KG1 (cell line): ENCODE results near the gene OR51V1.

ENCODE experiments used
- DNase-seq: peaks from one replicate; lab custom pipeline; 2025; lab: John Stamatoyannopoulos, UW

The OR51V1 gene

GRCh38 chr11:5230266-5230665, 29.8 kb upstream of the OR51V1 start:
- DNase-seq = no peak

- no peak for DNase-seq
Measured at GRCh38 chr11:5229796-5230195, 29.3 kb upstream of the OR51V1 start.

GRCh38 chr11:5229356-5229755, 28.9 kb upstream of the OR51V1 start:
- no peak for DNase-seq

- DNase-seq = no peak
Measured at GRCh38 chr11:5228124-5228523, 27.6 kb upstream of the OR51V1 start.

GRCh38 chr11:5227681-5228080, 27.2 kb upstream of the OR51V1 start:
- DNase-seq = no peak

GRCh38 chr11:5226732-5227310, 26.3 kb upstream of the OR51V1 start, which contains the start of gene HBB:
Gene HBB, minus strand, starts transcription at chr11:5227071. Its CDS starts 50 bp downstream, at chr11:5227021.
- no peak for DNase-seq

GRCh38 chr11:5225480-5225871, 25.0 kb upstream of the OR51V1 start:
- DNase-seq = no peak

GRCh38 chr11:5224538-5225479, 24.3 kb upstream of the OR51V1 start:
- no peak for DNase-seq

- no peak for DNase-seq
Measured at GRCh38 chr11:5223686-5224085, 23.2 kb upstream of the OR51V1 start.

GRCh38 chr11:5223146-5223545, 22.7 kb upstream of the OR51V1 start:
- no peak for DNase-seq

- DNase-seq = no peak
Measured at GRCh38 chr11:5210376-5210885, 9.9 kb upstream of the OR51V1 start.

- DNase-seq = no peak
Measured at GRCh38 chr11:5204787-5205186, 4.3 kb upstream of the OR51V1 start.

GRCh38 chr11:5203366-5203765, 2.9 kb upstream of the OR51V1 start:
- no peak for DNase-seq

- no peak for DNase-seq
Measured at GRCh38 chr11:5198285-5198684, 2.2 kb downstream of the OR51V1 start.

GRCh38 chr11:5197536-5197935, 2.9 kb downstream of the OR51V1 start:
- no peak for DNase-seq

- no peak for DNase-seq
Measured at GRCh38 chr11:5196731-5197130, 3.8 kb downstream of the OR51V1 start.

GRCh38 chr11:5196067-5196466, 4.4 kb downstream of the OR51V1 start:
- no peak for DNase-seq

- DNase-seq = no peak
Measured at GRCh38 chr11:5192738-5193137, 7.7 kb downstream of the OR51V1 start.

- DNase-seq = no peak
Measured at GRCh38 chr11:5188201-5188600, 12.3 kb downstream of the OR51V1 start.

GRCh38 chr11:5178046-5178837, 22.2 kb downstream of the OR51V1 start:
- no peak for DNase-seq

- no peak for DNase-seq
Measured at GRCh38 chr11:5174934-5175333, 25.5 kb downstream of the OR51V1 start.

- DNase-seq = no peak
Measured at GRCh38 chr11:5171856-5172255, 28.6 kb downstream of the OR51V1 start.
